ENCODE measurements around the gene C14orf39.

DNA sequence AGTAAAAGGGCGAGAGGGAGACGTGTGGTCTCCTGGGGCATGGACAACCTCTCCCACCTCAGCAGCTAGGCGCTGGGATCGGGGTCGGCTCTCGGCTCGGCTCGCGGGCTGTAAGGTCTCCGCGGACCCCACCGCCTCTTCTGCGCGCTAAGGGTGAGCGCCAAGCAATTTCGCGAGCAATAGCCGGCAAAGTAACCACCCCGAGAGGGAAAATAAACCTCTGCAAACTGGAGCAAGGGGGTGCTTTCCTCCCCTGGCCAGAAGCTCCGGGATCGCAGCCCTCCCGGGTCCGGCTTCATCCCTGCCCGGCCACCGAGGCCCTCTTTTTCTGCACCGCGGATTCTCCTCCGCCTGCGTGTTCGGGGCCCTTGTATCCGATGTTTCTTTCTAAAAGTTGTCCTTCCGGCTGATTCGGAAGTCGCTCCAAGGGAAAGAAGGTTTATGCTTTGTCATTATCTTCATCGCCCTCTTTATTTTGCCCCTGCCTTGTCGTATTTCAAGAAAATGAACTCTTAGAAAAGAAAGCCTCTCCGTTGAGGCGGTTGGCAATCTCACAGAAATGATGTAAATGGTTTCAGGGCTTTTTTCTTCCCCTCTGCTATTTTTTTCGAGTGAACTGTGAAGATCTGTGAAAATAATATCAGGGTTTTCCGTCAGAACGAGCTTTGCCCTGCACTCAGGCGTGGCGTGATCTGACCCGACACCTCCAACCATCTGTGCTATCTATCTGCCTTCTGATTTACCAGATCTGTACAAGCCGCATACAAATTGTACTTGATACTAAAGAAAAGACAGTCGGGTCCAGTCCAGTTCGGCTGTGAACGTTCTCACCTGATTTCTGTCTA, 21.3 kb upstream of the C14orf39 start:
- no peak for TF ChIP-seq SP1 (IDR thresholded peaks at IDR 0.05)
- TF ChIP-seq CTCF (IDR thresholded peaks at IDR 0.05; ENCODE audit: low read depth, low read length, missing input control): no peak
- TF ChIP-seq REST (IDR thresholded peaks at IDR 0.05): no peak
- TF ChIP-seq RAD21 (IDR thresholded peaks at IDR 0.05): no peak
- TF ChIP-seq JUND (IDR thresholded peaks at IDR 0.05): no peak
- TF ChIP-seq GABPA (IDR thresholded peaks at IDR 0.05 in 1 of 2, conservative IDR thresholded peaks at IDR 0.05 in 1 of 2): no peak
- TF ChIP-seq, protein P1, sequence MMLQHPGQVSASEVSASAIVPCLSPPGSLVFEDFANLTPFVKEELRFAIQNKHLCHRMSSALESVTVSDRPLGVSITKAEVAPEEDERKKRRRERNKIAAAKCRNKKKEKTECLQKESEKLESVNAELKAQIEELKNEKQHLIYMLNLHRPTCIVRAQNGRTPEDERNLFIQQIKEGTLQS (IDR thresholded peaks at IDR 0.05): no peak
- TF ChIP-seq MAX (IDR thresholded peaks at IDR 0.05): no peak
- TF ChIP-seq EGR1 (IDR thresholded peaks at IDR 0.05; ENCODE audit: low read depth in 2 of 2): no peak
- TF ChIP-seq TAF1 (conservative IDR thresholded peaks at IDR 0.05): no peak
- no peak for TF ChIP-seq FOXA2 (IDR thresholded peaks at IDR 0.05)
- no peak for TF ChIP-seq YY1 (IDR thresholded peaks at IDR 0.05)

Data from liver (tissue), 3 donors.